ENCODE results near the gene WDR38. TPM values are rescaled to one million over a fixed set of nuclear protein-coding genes. Genes with fewer than 3 reads are reported as not detected.
A peak's percentile ranks its signal among the peaks of the same experiment; 100 is the strongest.

The WDR38 gene
- total RNA-seq: not detected

GRCh38 chr9:124852829-124853531 is at the start of gene WDR38:
TSS of gene WDR38 (plus strand) at chr9:124853460. CDS start at chr9:124853532, 72 bp downstream.
- Mint-ChIP-seq H3K27me3 (no peaks in the 10 kb centered on the region), H3K4me1 (ENCODE audit: low read depth in 2 of 2) (peaks cover 12 to 16% of the 10 kb centered on the region in 2 donors), H3K9me3 (no peaks in the 10 kb centered on the region), H3K36me3 (no peaks in the 10 kb centered on the region), H3K4me3 (peak within 1 kb of the TSS; percentile 69), H3K27ac (peak within 1 kb of the TSS; percentile 62 to 81)
- ATAC-seq (peak; percentile 89 to 95), DNase-seq (ENCODE audit: low spot score) (peak; percentile 96)

GRCh38 chr9:124803911-124804310 is 49.3 kb upstream of the WDR38 start:
- Mint-ChIP-seq H3K27ac (no peak overlapping the region), H3K4me3 (no peak overlapping the region), H3K36me3 (no peaks in the 10 kb centered on the region), H3K9me3 (no peaks in the 10 kb centered on the region), H3K27me3 (peaks cover 0 to 3% of the 10 kb centered on the region in 2 donors), H3K4me1 (ENCODE audit: low read depth in 2 of 2) (no peaks in the 10 kb centered on the region)
- ATAC-seq (no peak), DNase-seq (ENCODE audit: low spot score) (peak; percentile 28)

- H3K36me3 Mint-ChIP-seq: no peaks in the 10 kb centered on the region
- H3K27me3 Mint-ChIP-seq: peaks cover 0 to 3% of the 10 kb centered on the region in 2 donors
- DNase-seq (ENCODE audit: low spot score) (no peak), ATAC-seq (no peak)
- H3K9me3 Mint-ChIP-seq: no peaks in the 10 kb centered on the region
- H3K4me3 Mint-ChIP-seq: no peak overlapping the region
- no peaks in the 10 kb centered on the region for H3K4me1 Mint-ChIP-seq (ENCODE audit: low read depth in 2 of 2)
- H3K27ac Mint-ChIP-seq: no peak overlapping the region
Measured at GRCh38 chr9:124805186-124805585, 48.1 kb upstream of the WDR38 start.

- DNase-seq (ENCODE audit: low spot score) (peak; percentile 39), ATAC-seq (no peak)
- Mint-ChIP-seq H3K4me1 (ENCODE audit: low read depth in 2 of 2) (peaks cover 0 to 2% of the 10 kb centered on the region in 2 donors), H3K27ac (no peak overlapping the region), H3K27me3 (no peaks in the 10 kb centered on the region), H3K4me3 (no peak overlapping the region), H3K9me3 (no peaks in the 10 kb centered on the region), H3K36me3 (no peaks in the 10 kb centered on the region)
Measured at GRCh38 chr9:124808246-124808956, 44.9 kb upstream of the WDR38 start.

GRCh38 chr9:124809211-124809610 is 44.0 kb upstream of the WDR38 start:
- no peaks in the 10 kb centered on the region for H3K27me3 Mint-ChIP-seq
- DNase-seq (ENCODE audit: low spot score) (no peak), ATAC-seq (no peak)
- H3K4me3 Mint-ChIP-seq: no peak overlapping the region
- no peak overlapping the region for H3K27ac Mint-ChIP-seq
- no peaks in the 10 kb centered on the region for H3K9me3 Mint-ChIP-seq
- no peaks in the 10 kb centered on the region for H3K36me3 Mint-ChIP-seq
- peaks cover 0 to 2% of the 10 kb centered on the region in 2 donors for H3K4me1 Mint-ChIP-seq (ENCODE audit: low read depth in 2 of 2)

GRCh38 chr9:124809741-124810500 is 43.3 kb upstream of the WDR38 start:
- H3K36me3 Mint-ChIP-seq: no peaks in the 10 kb centered on the region
- H3K9me3 Mint-ChIP-seq: no peaks in the 10 kb centered on the region
- H3K4me3 Mint-ChIP-seq: no peak overlapping the region
- peak; percentile 59 for DNase-seq (ENCODE audit: low spot score)
- H3K27ac Mint-ChIP-seq: no peak overlapping the region
- H3K27me3 Mint-ChIP-seq: no peaks in the 10 kb centered on the region
- peak in 1 of 2 donors; percentile 48 for ATAC-seq
- H3K4me1 Mint-ChIP-seq (ENCODE audit: low read depth in 2 of 2): peaks cover 0 to 2% of the 10 kb centered on the region in 2 donors

GRCh38 chr9:124810663-124811355 is 42.5 kb upstream of the WDR38 start:
- Mint-ChIP-seq H3K36me3 (no peaks in the 10 kb centered on the region), H3K4me1 (ENCODE audit: low read depth in 2 of 2) (peaks cover 0 to 2% of the 10 kb centered on the region in 2 donors), H3K27ac (no peak overlapping the region), H3K9me3 (no peaks in the 10 kb centered on the region), H3K27me3 (no peaks in the 10 kb centered on the region), H3K4me3 (no peak overlapping the region)
- peak in 1 of 2 donors; percentile 4 for ATAC-seq
- DNase-seq (ENCODE audit: low spot score): peak; percentile 22

GRCh38 chr9:124812441-124812876 is 40.8 kb upstream of the WDR38 start:
- ATAC-seq: no peak
- H3K9me3 Mint-ChIP-seq: no peaks in the 10 kb centered on the region
- peaks cover 0 to 2% of the 10 kb centered on the region in 2 donors for H3K4me1 Mint-ChIP-seq (ENCODE audit: low read depth in 2 of 2)
- H3K27ac Mint-ChIP-seq: no peak overlapping the region
- no peak overlapping the region for H3K4me3 Mint-ChIP-seq
- no peaks in the 10 kb centered on the region for H3K27me3 Mint-ChIP-seq
- DNase-seq (ENCODE audit: low spot score): peak; percentile 20
- no peaks in the 10 kb centered on the region for H3K36me3 Mint-ChIP-seq

GRCh38 chr9:124813041-124813440 is 40.2 kb upstream of the WDR38 start:
- no peaks in the 10 kb centered on the region for H3K9me3 Mint-ChIP-seq
- peaks cover 0 to 1% of the 10 kb centered on the region in 2 donors for H3K27me3 Mint-ChIP-seq
- no peaks in the 10 kb centered on the region for H3K36me3 Mint-ChIP-seq
- H3K4me1 Mint-ChIP-seq (ENCODE audit: low read depth in 2 of 2): peaks cover under 1 to 3% of the 10 kb centered on the region in 2 donors
- H3K4me3 Mint-ChIP-seq: no peak overlapping the region
- ATAC-seq (no peak), DNase-seq (ENCODE audit: low spot score) (no peak)
- no peak overlapping the region for H3K27ac Mint-ChIP-seq

GRCh38 chr9:124813501-124814163 is 39.6 kb upstream of the WDR38 start:
- no peak overlapping the region for H3K4me3 Mint-ChIP-seq
- H3K4me1 Mint-ChIP-seq (ENCODE audit: low read depth in 2 of 2): peaks cover 4 to 5% of the 10 kb centered on the region in 2 donors
- H3K9me3 Mint-ChIP-seq: no peaks in the 10 kb centered on the region
- no peaks in the 10 kb centered on the region for H3K36me3 Mint-ChIP-seq
- no peak for ATAC-seq
- H3K27ac Mint-ChIP-seq: no peak overlapping the region
- DNase-seq (ENCODE audit: low spot score): peak; percentile 23
- H3K27me3 Mint-ChIP-seq: peaks cover 0 to 2% of the 10 kb centered on the region in 2 donors

- ATAC-seq: no peak
- peaks cover 4 to 5% of the 10 kb centered on the region in 2 donors for H3K4me1 Mint-ChIP-seq (ENCODE audit: low read depth in 2 of 2)
- peak; percentile 20 for DNase-seq (ENCODE audit: low spot score)
- H3K27me3 Mint-ChIP-seq: peaks cover 0 to 2% of the 10 kb centered on the region in 2 donors
- H3K27ac Mint-ChIP-seq: no peak overlapping the region
- no peak overlapping the region for H3K4me3 Mint-ChIP-seq
- H3K36me3 Mint-ChIP-seq: no peaks in the 10 kb centered on the region
- no peaks in the 10 kb centered on the region for H3K9me3 Mint-ChIP-seq
Measured at GRCh38 chr9:124814164-124814535, 39.1 kb upstream of the WDR38 start.

- Mint-ChIP-seq H3K4me3 (no peak overlapping the region), H3K36me3 (no peaks in the 10 kb centered on the region), H3K27ac (no peak overlapping the region), H3K4me1 (ENCODE audit: low read depth in 2 of 2) (peaks cover 4 to 5% of the 10 kb centered on the region in 2 donors), H3K9me3 (no peaks in the 10 kb centered on the region), H3K27me3 (peaks cover 0 to 2% of the 10 kb centered on the region in 2 donors)
- DNase-seq (ENCODE audit: low spot score) (no peak), ATAC-seq (no peak)
Measured at GRCh38 chr9:124815601-124816000, 37.7 kb upstream of the WDR38 start.

Measured in natural killer cell treated with Interleukin-12 subunit alpha and Interleukin-12 subunit beta and Interleukin-15 and Interleukin-18, amount 100 ng/mL, for 72 hours (primary cell).